Uterus (tissue), 4 donors: ENCODE results near the gene NAXE. TPM values are rescaled to one million over a fixed set of nuclear protein-coding genes. Genes with fewer than 3 reads are reported as not detected.
"Not testable (repeated sequence)": the region's sequence is repeated elsewhere in the genome, so short reads cannot be mapped to it uniquely, and the experiment has no call there.

Source experiments
- DNase-seq, 2 donors: peaks; one replicate each; pipeline ENCODE4 v3.0.0-alpha.2; 2019 to 2020
- H3K27ac ChIP-seq, 2 donors: fragments of 200-600 bp; sonication (generic); 1 replicate in 1 of 2; 2 replicates in 1 of 2; pipeline ENCODE4 v1.5.1; 2016 to 2018
- H3K27me3 ChIP-seq, 2 donors: fragments of 200-600 bp; sonication (generic); one replicate each; pipeline ENCODE4 v1.5.1; 2018 to 2019; ENCODE audit warnings: control low read depth in 1 of 2
- H3K36me3 ChIP-seq, 2 donors: fragments of 200-600 bp; sonication (generic); one replicate each; pipeline ENCODE4 v1.5.1; 2019; ENCODE audit warnings: control low read depth in 1 of 2
- H3K4me1 ChIP-seq, 2 donors: fragments of 200-600 bp; sonication (generic); one replicate each; pipeline ENCODE4 v1.5.1; 2018 to 2019; ENCODE audit warnings: control low read depth in 1 of 2
- H3K4me3 ChIP-seq, 2 donors: fragments of 200-600 bp; sonication (generic); 1 replicate in 1 of 2; 2 replicates in 1 of 2; pipeline ENCODE4 v1.5.1; 2018 to 2019; ENCODE audit warnings: mild to moderate bottlenecking in 1 of 2
- H3K9me3 ChIP-seq, 2 donors: fragments of 200-600 bp; sonication (generic); one replicate each; pipeline ENCODE4 v1.5.1; 2019; ENCODE audit warnings: control low read depth in 1 of 2
- POLR2A ChIP-seq, 2 donors: fragments of 450-650 bp; IDR thresholded peaks; one replicate each; pipeline ENCODE4 v1.6.1; 2016; ENCODE audit warnings: antibody characterized with exemption in 2 of 2, mild to moderate bottlenecking in 1 of 2, moderate library complexity in 1 of 2
- intact Hi-C: fragments of 100-400 bp; cut with DNase I; formaldehyde crosslinking; loops from one replicate; pipeline ENCODE4 v1.15.1; 2023; ENCODE audit warnings: low total_unique reads
- total RNA-seq, 4 donors: library from RNA; depleted of rRNA in 3 of 4; stranded (reverse); fragments of >200 nt in 3 of 4; gene quantifications; one replicate each; pipeline versions ENCODE4 v1.1.0 to v1.2.4, GENCODE V29; 2014 to 2023
- TF ChIP-seq, protein P1 (sequence below), 4 experiments: fragments of 200-600 bp in 2 of 4; fragments of 450-650 bp in 2 of 4; sonication (generic) in 2 of 4; IDR thresholded peaks; one replicate each; pipeline ENCODE4 v1.5.1; 2016 to 2019; ENCODE audit warnings: antibody characterized with exemption in 4 of 4, mild to moderate bottlenecking in 2 of 4, moderate library complexity in 1 of 4
- donor health status: DM: yes; HTN: yes; CAD: no.

NAXE gene
- total RNA-seq, 4 donors from 2014 or later = 39.5 to 74.4 (median 52.2) TPM

DNA sequence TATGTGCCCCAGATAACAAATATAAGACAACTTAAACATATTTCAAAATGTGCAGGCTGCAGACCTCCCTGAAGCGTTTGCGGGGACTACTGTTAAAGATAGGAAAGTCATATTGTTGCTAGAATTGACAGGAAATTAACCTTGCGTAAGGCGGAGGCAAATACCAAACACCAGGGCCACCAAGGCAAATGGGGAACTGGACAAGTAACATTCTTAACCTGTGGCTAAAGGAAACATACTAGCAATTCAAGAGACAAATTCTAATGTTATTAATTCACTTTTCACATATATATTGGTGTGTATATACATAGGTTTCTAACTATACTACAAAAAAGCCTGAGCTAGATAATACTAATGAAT lies 34.5 kb downstream of the NAXE start:
- Histone ChIP-seq H3K27me3 (peaks cover 0 to 23% of the 10 kb centered on the region in 2 donors), H3K4me3 (no peak overlapping the region), H3K9me3 (no peaks in the 10 kb centered on the region), H3K36me3 (no peaks in the 10 kb centered on the region), H3K4me1 (no peaks in the 10 kb centered on the region), H3K27ac (no peak overlapping the region)
- DNase-seq = no peak
- TF ChIP-seq POLR2A (IDR thresholded peaks at IDR 0.05) = peak in 1 of 2 donors; percentile 2
- TF ChIP-seq, protein P1, sequence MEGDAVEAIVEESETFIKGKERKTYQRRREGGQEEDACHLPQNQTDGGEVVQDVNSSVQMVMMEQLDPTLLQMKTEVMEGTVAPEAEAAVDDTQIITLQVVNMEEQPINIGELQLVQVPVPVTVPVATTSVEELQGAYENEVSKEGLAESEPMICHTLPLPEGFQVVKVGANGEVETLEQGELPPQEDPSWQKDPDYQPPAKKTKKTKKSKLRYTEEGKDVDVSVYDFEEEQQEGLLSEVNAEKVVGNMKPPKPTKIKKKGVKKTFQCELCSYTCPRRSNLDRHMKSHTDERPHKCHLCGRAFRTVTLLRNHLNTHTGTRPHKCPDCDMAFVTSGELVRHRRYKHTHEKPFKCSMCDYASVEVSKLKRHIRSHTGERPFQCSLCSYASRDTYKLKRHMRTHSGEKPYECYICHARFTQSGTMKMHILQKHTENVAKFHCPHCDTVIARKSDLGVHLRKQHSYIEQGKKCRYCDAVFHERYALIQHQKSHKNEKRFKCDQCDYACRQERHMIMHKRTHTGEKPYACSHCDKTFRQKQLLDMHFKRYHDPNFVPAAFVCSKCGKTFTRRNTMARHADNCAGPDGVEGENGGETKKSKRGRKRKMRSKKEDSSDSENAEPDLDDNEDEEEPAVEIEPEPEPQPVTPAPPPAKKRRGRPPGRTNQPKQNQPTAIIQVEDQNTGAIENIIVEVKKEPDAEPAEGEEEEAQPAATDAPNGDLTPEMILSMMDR (IDR thresholded peaks at IDR 0.05) = no peak
- intact Hi-C loops = no loop called here

DNA sequence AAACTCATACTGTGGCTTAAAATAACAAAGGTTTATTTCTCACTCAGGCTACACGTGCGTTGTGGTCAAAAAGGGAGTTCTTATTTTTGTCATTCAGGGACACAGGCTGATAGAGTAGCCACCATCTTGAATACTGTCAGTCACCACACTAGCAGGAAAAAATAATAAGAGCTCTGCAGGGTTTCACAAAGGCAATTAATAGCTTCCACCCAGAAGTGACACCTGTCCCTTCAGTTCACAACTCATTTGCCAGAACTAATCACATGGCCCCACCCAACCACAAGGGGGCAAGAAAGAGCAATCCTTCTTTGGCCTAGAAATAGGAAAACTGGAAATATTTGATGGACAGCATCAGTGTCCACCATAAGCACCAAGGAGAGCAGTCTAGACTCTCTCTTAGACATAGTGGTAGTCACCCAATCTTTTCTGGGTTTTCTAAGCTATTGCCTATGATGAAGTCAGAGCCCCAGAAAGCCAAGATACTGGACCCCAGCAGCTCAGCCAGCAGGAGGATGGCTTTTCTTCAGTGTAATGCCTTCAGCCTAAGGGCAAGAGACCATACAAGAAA lies 35.8 kb downstream of the NAXE start:
- no peak for TF ChIP-seq POLR2A (IDR thresholded peaks at IDR 0.05)
- TF ChIP-seq, protein P1 (IDR thresholded peaks at IDR 0.05) = peak; percentile 32 to 62 (median 54)
- intact Hi-C loops = no loop called here
- DNase-seq = no peak
- no peak overlapping the region for H3K4me3 ChIP-seq
- no peaks in the 10 kb centered on the region for H3K4me1 ChIP-seq
- peaks cover 0 to 23% of the 10 kb centered on the region in 2 donors for H3K27me3 ChIP-seq
- H3K27ac ChIP-seq = no peak overlapping the region
- no peaks in the 10 kb centered on the region for H3K9me3 ChIP-seq
- H3K36me3 ChIP-seq = no peaks in the 10 kb centered on the region

DNA sequence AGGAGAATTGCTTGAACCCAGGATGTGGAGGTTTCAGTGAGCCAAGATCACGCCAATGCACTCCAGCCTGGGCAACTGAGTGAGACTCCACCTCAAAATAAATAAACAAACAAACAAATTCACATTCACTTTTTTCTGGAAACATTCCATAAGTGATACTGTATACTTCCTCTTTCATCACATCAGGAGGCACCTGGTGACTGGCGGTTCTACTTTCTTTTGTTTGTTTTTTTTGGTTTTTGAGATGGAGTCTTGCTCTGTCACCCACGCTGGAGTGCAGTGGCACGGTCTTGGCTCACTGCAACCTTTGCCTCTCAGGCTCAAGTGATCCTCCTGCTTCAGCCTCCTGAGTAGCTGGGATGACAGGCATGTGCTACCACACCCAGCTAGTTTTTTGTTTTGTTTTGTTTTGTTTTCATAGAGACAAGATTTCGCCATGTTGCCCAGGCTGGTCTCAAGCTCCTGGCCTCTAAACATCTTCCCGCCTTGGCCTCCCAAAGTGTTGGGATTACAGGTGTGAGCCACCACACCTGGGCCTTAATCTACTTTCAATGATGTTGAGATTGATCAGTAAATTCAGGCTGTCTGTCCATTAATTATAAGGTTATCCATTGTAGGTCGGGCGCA lies 38.4 kb downstream of the NAXE start:
- Histone ChIP-seq H3K27me3 (peaks cover 0 to 13% of the 10 kb centered on the region in 2 donors), H3K36me3 (no peaks in the 10 kb centered on the region), H3K4me3 (no peak overlapping the region), H3K4me1 (no peaks in the 10 kb centered on the region), H3K9me3 (no peaks in the 10 kb centered on the region), H3K27ac (no peak overlapping the region)
- no peak for DNase-seq
- intact Hi-C loops = no loop called here
- TF ChIP-seq, protein P1 (IDR thresholded peaks at IDR 0.05) = no peak
- no peak for TF ChIP-seq POLR2A (IDR thresholded peaks at IDR 0.05)

DNA sequence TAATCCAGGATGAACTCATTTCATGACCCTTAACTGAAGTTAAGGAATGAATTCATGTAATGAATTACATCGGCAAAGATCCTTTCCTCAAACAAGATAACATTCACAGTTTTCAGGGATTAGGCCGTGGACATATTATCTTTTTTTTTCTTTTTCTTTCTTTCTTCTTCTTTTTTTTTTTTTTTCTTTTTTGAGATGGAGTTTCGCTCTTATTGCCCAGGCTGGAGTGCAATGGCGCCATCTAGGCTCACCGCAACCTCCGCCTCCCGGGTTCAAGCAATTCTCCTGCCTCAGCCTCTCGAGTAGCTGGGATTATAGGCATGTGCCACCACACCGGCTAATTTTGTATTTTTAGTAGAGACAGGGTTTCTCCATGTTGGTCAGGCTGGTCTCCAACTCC lies 39.6 kb downstream of the NAXE start:
- H3K4me3 ChIP-seq, H3K36me3 ChIP-seq, intact Hi-C loops, DNase-seq, H3K27me3 ChIP-seq, H3K9me3 ChIP-seq, H3K4me1 ChIP-seq, H3K27ac ChIP-seq: not testable (repeated sequence)

DNA sequence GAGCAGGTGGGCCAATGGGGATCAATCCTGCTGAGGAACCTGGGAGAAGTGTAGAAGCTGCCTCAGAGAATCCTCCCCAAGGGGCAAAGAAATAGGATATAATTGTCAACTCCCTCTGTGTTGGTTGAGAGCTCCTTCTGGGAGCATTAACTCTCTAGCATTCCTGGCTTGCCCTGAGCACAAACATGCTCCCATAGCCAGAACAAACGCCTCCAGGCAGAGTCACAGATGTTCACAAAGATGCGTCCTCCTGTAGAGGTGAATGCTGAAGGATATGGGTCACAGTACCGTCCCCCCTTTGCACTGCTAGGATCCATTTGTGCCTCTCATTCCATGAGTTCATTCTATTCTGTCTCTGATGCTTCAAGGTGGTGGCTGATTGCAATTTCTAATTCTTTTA lies 40.8 kb downstream of the NAXE start:
- no peak for DNase-seq
- TF ChIP-seq, protein P1 (IDR thresholded peaks at IDR 0.05) = no peak
- no peak for TF ChIP-seq POLR2A (IDR thresholded peaks at IDR 0.05)
- Histone ChIP-seq H3K4me3 (no peak overlapping the region), H3K27ac (no peak overlapping the region), H3K36me3 (no peaks in the 10 kb centered on the region), H3K9me3 (no peaks in the 10 kb centered on the region), H3K4me1 (no peaks in the 10 kb centered on the region), H3K27me3 (peaks cover 0 to 6% of the 10 kb centered on the region in 2 donors)
- intact Hi-C loops = no loop called here
